GM19043 (cell line): ENCODE results near the gene PLCB3.
A peak's percentile ranks its signal among the peaks of the same experiment; 100 is the strongest.
"Not testable (repeated sequence)": the region's sequence is repeated elsewhere in the genome, so short reads cannot be mapped to it uniquely, and the experiment has no call there.

ENCODE experiments used
- ATAC-seq: cut with Tn5 transposase; IDR thresholded peaks from one replicate; pipeline ENCODE4 v1.9.1; 2021; ENCODE audit warnings: low read depth; ENCODE audit not compliant: unreplicated experiment

Gene PLCB3

GRCh38 chr11:64234647-64235379 lies 16.5 kb upstream of the PLCB3 start:
- no peak for ATAC-seq

- ATAC-seq = no peak
Observed at GRCh38 chr11:64235437-64236161, 15.7 kb upstream of the PLCB3 start.

GRCh38 chr11:64237484-64237951 lies 13.8 kb upstream of the PLCB3 start:
- ATAC-seq = no peak

GRCh38 chr11:64238076-64238475 lies 13.3 kb upstream of the PLCB3 start:
- no peak for ATAC-seq

- no peak for ATAC-seq
Observed at GRCh38 chr11:64238999-64239398, 12.3 kb upstream of the PLCB3 start.

GRCh38 chr11:64239662-64240434 lies 11.5 kb upstream of the PLCB3 start:
- ATAC-seq = no peak

- peak; percentile 34 for ATAC-seq
Observed at GRCh38 chr11:64240435-64241240, 10.7 kb upstream of the PLCB3 start, which contains the start of gene FKBP2. Gene FKBP2 (plus strand): TSS chr11:64241095. CDS start chr11:64242388, 1,293 bp downstream.

- ATAC-seq = peak; percentile 56
Observed at GRCh38 chr11:64241241-64241490, 10.2 kb upstream of the PLCB3 start.

- peak; percentile 53 for ATAC-seq
Observed at GRCh38 chr11:64241491-64242374, 9.6 kb upstream of the PLCB3 start.

GRCh38 chr11:64243236-64243854 lies 8.0 kb upstream of the PLCB3 start:
- ATAC-seq = no peak

GRCh38 chr11:64244107-64244506 lies 7.2 kb upstream of the PLCB3 start:
- no peak for ATAC-seq

- ATAC-seq = no peak
Observed at GRCh38 chr11:64244966-64245365, 6.4 kb upstream of the PLCB3 start.

- ATAC-seq = no peak
Observed at GRCh38 chr11:64245401-64245796, 5.9 kb upstream of the PLCB3 start.

GRCh38 chr11:64245797-64246620 lies 5.3 kb upstream of the PLCB3 start:
- ATAC-seq = no peak

- ATAC-seq = not testable (repeated sequence)
Observed at GRCh38 chr11:64246621-64246870, 4.8 kb upstream of the PLCB3 start.

GRCh38 chr11:64246871-64247728 lies 4.2 kb upstream of the PLCB3 start, which contains the start of gene PPP1R14B:
Gene PPP1R14B (minus strand): TSS chr11:64246943. CDS start chr11:64246673, 270 bp downstream.
- ATAC-seq = no peak

- ATAC-seq = no peak
Observed at GRCh38 chr11:64247729-64248531, 3.4 kb upstream of the PLCB3 start.
